ENCODE results near the gene HNRNPUL1. TPM values are rescaled to one million over a fixed set of nuclear protein-coding genes. Genes with fewer than 3 reads are reported as not detected.

Gene HNRNPUL1
- polyA plus RNA-seq, 1 experiment = 42.3 TPM

DNA sequence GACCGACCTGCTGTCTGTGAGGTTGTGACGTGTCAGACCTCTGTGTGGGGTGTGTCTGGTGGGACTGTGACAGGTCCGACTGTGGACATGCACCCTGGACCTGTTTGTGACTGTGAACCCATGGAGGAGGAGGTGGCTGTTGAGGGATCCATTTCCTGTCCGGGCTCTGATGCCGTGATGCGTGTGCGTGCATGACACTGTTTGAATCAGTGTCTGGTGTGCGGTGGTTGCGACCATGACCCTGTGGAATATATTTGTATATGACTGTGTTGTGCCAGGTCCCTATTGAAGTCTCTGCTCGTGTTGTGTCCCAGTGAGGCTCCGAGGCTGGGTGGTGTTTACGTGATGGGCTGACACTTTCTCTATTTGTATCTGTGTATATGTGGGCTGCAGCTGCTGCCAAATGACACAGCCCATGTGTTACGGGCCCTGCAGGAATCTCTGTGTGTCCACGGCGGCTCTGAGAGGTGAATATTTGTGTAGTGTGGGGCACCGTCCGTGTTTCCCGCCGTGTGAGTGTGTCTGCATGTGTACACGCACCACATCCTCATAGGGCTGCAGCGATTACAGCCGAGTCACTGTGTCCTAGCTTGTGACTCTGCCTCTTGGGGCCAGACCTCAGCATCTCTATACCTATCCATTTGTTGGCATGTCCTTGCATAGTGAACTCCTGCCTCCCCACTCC lies 64.1 kb downstream of the HNRNPUL1 start:
- Histone ChIP-seq H3K27me3 (ENCODE audit: control insufficient read depth, insufficient read depth, low read length) (no peaks in the 10 kb centered on the region), H3K9me3 (ENCODE audit: control insufficient read depth, insufficient read depth, low read length) (no peaks in the 10 kb centered on the region; the same call in 1 of the 2 replicates), H3K27ac (ENCODE audit: low read depth, low read length) (peak overlapping the region; percentile 68), H3K4me3 (ENCODE audit: low read depth, low read length) (no peak overlapping the region)
- no peak for DNase-seq (ENCODE audit: low read depth, low spot score)
- ChIA-PET CTCF (no interaction called here), POLR2A (interaction anchor here (0.6 to 1.1 kb wide), 2 partner anchors 63 to 103 kb away, joined by 4 read pairs; no protein-coding TSS in a partner anchor)
- TF ChIP-seq, protein P1, sequence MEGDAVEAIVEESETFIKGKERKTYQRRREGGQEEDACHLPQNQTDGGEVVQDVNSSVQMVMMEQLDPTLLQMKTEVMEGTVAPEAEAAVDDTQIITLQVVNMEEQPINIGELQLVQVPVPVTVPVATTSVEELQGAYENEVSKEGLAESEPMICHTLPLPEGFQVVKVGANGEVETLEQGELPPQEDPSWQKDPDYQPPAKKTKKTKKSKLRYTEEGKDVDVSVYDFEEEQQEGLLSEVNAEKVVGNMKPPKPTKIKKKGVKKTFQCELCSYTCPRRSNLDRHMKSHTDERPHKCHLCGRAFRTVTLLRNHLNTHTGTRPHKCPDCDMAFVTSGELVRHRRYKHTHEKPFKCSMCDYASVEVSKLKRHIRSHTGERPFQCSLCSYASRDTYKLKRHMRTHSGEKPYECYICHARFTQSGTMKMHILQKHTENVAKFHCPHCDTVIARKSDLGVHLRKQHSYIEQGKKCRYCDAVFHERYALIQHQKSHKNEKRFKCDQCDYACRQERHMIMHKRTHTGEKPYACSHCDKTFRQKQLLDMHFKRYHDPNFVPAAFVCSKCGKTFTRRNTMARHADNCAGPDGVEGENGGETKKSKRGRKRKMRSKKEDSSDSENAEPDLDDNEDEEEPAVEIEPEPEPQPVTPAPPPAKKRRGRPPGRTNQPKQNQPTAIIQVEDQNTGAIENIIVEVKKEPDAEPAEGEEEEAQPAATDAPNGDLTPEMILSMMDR (IDR thresholded peaks at IDR 0.05; ENCODE audit: low read depth, low read length) = no peak

DNA sequence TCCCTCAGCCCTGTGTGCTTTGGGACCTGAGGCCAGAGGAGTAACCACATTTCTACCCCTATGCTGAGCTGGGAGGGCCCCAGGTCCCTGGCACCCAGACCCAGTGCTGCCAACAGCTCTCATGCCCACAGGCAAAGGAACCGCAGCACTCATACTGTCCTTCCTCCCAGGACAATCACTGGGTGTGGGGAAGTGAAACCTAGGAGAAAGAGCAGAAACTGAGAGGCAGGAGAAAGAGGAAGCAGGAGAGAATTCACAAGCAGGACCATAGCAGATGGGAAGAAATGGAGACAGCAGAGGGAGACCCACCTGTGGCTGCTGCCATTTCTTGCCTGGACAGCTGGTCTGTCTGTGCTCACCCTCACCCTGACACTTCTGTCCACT lies 64.7 kb downstream of the HNRNPUL1 start:
- no peaks in the 10 kb centered on the region for H3K27me3 ChIP-seq (ENCODE audit: control insufficient read depth, insufficient read depth, low read length)
- TF ChIP-seq, protein P1 (IDR thresholded peaks at IDR 0.05; ENCODE audit: low read depth, low read length) = no peak
- ChIA-PET CTCF (no interaction called here), POLR2A (interaction anchor here (0.6 to 1.1 kb wide), 2 partner anchors 64 to 103 kb away, joined by 4 read pairs; no protein-coding TSS in a partner anchor)
- H3K27ac ChIP-seq (ENCODE audit: low read depth, low read length) = peak overlapping the region; percentile 52
- H3K9me3 ChIP-seq (ENCODE audit: control insufficient read depth, insufficient read depth, low read length) = no peaks in the 10 kb centered on the region; the same call in 1 of the 2 replicates
- H3K4me3 ChIP-seq (ENCODE audit: low read depth, low read length) = no peak overlapping the region
- DNase-seq (ENCODE audit: low read depth, low spot score) = no peak

DNA sequence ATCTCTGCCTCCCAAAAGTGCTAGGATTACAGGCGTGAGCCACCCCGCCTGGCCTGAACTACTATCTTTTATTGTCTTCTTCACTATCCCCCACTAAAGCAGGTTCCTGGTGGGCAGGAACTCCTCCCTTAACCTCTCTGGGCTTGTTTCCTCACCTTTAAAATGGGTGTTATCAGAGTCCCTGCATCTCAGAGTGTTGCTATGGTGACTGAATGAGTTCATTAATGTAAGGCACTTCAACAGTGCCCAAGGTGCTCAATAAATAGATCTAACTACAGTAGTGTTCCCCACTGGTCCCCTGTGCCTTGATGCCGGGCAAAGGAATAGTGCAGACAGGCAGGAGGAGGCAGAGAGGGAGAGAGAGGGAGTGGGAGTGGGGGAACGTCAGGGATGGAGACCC lies 66.3 kb downstream of the HNRNPUL1 start:
- no peak for DNase-seq (ENCODE audit: low read depth, low spot score)
- ChIA-PET POLR2A (no interaction called here), CTCF (no interaction called here)
- no peaks in the 10 kb centered on the region for H3K27me3 ChIP-seq (ENCODE audit: control insufficient read depth, insufficient read depth, low read length)
- H3K9me3 ChIP-seq (ENCODE audit: control insufficient read depth, insufficient read depth, low read length) = no peaks in the 10 kb centered on the region; the same call in 1 of the 2 replicates
- H3K4me3 ChIP-seq (ENCODE audit: low read depth, low read length) = no peak overlapping the region
- TF ChIP-seq, protein P1 (IDR thresholded peaks at IDR 0.05; ENCODE audit: low read depth, low read length) = no peak
- no peak overlapping the region for H3K27ac ChIP-seq (ENCODE audit: low read depth, low read length)

DNA sequence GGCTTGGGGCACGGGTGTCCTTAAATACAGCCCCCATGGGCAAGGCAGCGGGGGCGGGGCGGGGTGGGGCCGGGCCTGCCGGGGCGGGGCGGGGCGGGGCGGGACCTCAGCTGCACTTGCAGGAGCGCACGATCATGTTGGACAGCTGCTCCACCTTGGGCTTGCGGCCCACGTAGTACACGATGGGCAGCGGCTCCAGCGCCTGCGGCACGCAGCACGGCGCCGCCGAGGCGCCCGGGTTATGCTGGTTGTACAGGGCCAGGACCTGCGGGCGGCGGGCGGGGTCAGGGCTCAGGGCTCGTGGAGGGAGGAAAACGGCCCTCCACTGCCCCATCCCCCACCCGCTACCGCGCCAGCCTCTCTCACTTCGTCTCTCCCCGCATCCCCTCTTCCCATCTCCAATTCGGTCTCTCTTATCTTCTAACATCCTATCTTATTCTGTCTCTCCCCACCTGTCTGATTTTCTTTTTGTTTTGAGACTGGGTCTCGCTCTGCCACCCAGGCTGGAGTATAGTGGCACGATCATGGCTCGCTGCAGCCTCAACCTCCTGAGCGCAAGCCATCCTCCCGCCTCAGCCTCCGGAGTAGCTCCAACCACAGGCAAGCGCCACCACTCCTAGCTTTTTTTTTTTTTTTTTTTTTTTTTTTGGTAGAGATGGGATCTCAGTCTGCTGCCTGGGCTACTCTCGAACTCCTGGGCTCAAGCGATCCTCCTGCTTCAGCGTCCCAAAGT lies 66.9 kb downstream of the HNRNPUL1 start:
- Histone ChIP-seq H3K4me3 (ENCODE audit: low read depth, low read length) (no peak overlapping the region), H3K27ac (ENCODE audit: low read depth, low read length) (no peak overlapping the region), H3K9me3 (ENCODE audit: control insufficient read depth, insufficient read depth, low read length) (no peaks in the 10 kb centered on the region), H3K27me3 (ENCODE audit: control insufficient read depth, insufficient read depth, low read length) (no peaks in the 10 kb centered on the region)
- no peak for DNase-seq (ENCODE audit: low read depth, low spot score)
- CTCF ChIA-PET = interaction anchor here (0.6 kb wide), 1 partner anchor 16 kb away, joined by 7 read pairs; no protein-coding TSS in a partner anchor
- POLR2A ChIA-PET = interaction anchor here (0.6 kb wide), 1 partner anchor 17 kb away, joined by 6 read pairs; no protein-coding TSS in a partner anchor
- TF ChIP-seq, protein P1 (IDR thresholded peaks at IDR 0.05; ENCODE audit: low read depth, low read length) = no peak

DNA sequence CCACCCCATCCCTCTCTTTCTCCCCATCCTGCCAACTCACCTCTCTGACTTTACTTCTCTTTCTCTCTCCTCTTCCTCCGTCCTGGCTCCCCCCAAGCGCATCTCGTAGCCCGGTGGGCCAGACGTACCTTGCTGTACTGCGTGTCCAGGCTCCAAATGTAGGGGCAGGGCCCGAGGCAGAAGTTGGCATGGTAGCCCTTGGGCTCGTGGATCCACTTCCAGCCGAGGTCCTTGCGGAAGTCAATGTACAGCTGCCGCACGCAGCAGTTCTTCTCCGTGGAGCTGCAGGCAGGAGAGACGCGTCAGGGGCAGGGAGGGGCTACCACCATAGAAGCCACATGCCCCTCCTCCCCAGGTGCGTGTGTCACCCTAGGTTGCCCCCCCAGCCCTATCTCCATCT lies 67.8 kb downstream of the HNRNPUL1 start:
- TF ChIP-seq, protein P1 (IDR thresholded peaks at IDR 0.05; ENCODE audit: low read depth, low read length) = no peak
- ChIA-PET CTCF (interaction anchor here (1.2 kb wide), 1 partner anchor 10 kb away, joined by 3 read pairs; no protein-coding TSS in a partner anchor), POLR2A (no interaction called here)
- Histone ChIP-seq H3K27me3 (ENCODE audit: control insufficient read depth, insufficient read depth, low read length) (no peaks in the 10 kb centered on the region), H3K4me3 (ENCODE audit: low read depth, low read length) (no peak overlapping the region), H3K27ac (ENCODE audit: low read depth, low read length) (no peak overlapping the region), H3K9me3 (ENCODE audit: control insufficient read depth, insufficient read depth, low read length) (no peaks in the 10 kb centered on the region)
- no peak for DNase-seq (ENCODE audit: low read depth, low spot score)

All from AG04450 (cell line).